Measurements from ENCODE around the gene LITAFD. TPM values are rescaled to one million over a fixed set of nuclear protein-coding genes. Genes with fewer than 3 reads are reported as not detected.

Gene LITAFD
- total and polyA plus RNA-seq, 2 of the 4 experiments (the other 2 are of a cell fraction) = not detected

- H3K4me3 ChIP-seq (ENCODE audit: insufficient read depth, low read depth, low read length) = no peak overlapping the region
- ChIA-PET CTCF (interaction anchor here (0.5 kb wide), 1 partner anchor 1821 kb away, joined by 5 read pairs; no protein-coding TSS in a partner anchor), POLR2A (ENCODE audit: unreplicated experiment) (interaction anchor here (0.6 kb wide), 1 partner anchor 109 kb away, joined by 6 read pairs; no protein-coding TSS in a partner anchor)
- no peak overlapping the region for H3K56ac ChIP-seq (ENCODE audit: extremely low read depth, insufficient read depth, low read length)
- peaks cover 45% of the 10 kb centered on the region in 2 experiments for H3K79me1 ChIP-seq (ENCODE audit: low read depth in 1 of 2, low read length in 2 of 2)
- intact Hi-C loops (cut with micrococcal nuclease) (no loop called here), dilution Hi-C loops (cut with HindIII; ENCODE audit: low sequenced_read_pairs, unreplicated experiment) (no loop called here), in situ Hi-C loops (cut with MboI; ENCODE audit: low sequenced_read_pairs) (no loop called here)
- no peak overlapping the region for H4K91ac ChIP-seq (ENCODE audit: insufficient read depth, low read depth, low read length)
- ATAC-seq (ENCODE audit: low read depth) (no peak), DNase-seq (no peak)
- no peak overlapping the region for H2AK9ac ChIP-seq (replicated peaks; ENCODE audit: low read depth, low read length, poor library complexity)
- no TSS peak for BruUV-seq (replicated peaks)
- 90% methylated on average over 3 of the region's 7 CpGs; no CpG with 5 or more reads in 1 of the 2 experiments for WGBS, 2 experiments (ENCODE audit: extremely low coverage in 2 of 2, insufficient read length in 1 of 2)
- no peak overlapping the region; the same call in 1 of the 2 replicates for H3K23ac ChIP-seq (ENCODE audit: low read depth, low read length)
- no peak overlapping the region for H2AFZ ChIP-seq (replicated peaks; ENCODE audit: low read length, poor library complexity)
- H3K27me3 ChIP-seq (ENCODE audit: control insufficient read depth, insufficient read depth, low read length) = no peaks in the 10 kb centered on the region
- no peak overlapping the region for H3K18ac ChIP-seq (ENCODE audit: low read depth, low read length)
- H3K36me3 ChIP-seq (ENCODE audit: control insufficient read depth, insufficient read depth, low read length) = peaks cover 52% of the 10 kb centered on the region
- no peak overlapping the region for H2BK120ac ChIP-seq (ENCODE audit: low read depth, low read length)
- H3K27ac ChIP-seq (ENCODE audit: insufficient read depth, low read length) = no peak overlapping the region
- no peak overlapping the region for H4K5ac ChIP-seq (ENCODE audit: low read depth, low read length)
- H3K4me1 ChIP-seq (ENCODE audit: control insufficient read depth, insufficient read depth, low read length) = no peaks in the 10 kb centered on the region; the same call in 1 of the 2 replicates
- no peak overlapping the region for H3K9ac ChIP-seq (ENCODE audit: low read depth, low read length)
- H3K14ac ChIP-seq (replicated peaks; ENCODE audit: low read depth, low read length) = no peak overlapping the region
- no peak overlapping the region for H2BK20ac ChIP-seq (ENCODE audit: low read depth, low read length)
- H4K8ac ChIP-seq (ENCODE audit: low read depth in 2 of 2, low read length in 2 of 2) = no peak overlapping the region
- peaks cover 7% of the 10 kb centered on the region; the same call in 1 of the 2 replicates for H3K9me1 ChIP-seq (ENCODE audit: insufficient read depth, low read length)
- no peak overlapping the region for H3K4ac ChIP-seq (ENCODE audit: low read depth, low read length)
- TF ChIP-seq ELK1 (IDR thresholded peaks at IDR 0.05; ENCODE audit: borderline replicate concordance, low read depth, low read length) = no peak
- no peak for TF ChIP-seq RAD21 (IDR thresholded peaks at IDR 0.05; ENCODE audit: low read length)
- no peak for TF ChIP-seq RCOR1 (IDR thresholded peaks at IDR 0.05; ENCODE audit: insufficient replicate concordance, low read length)
- no peak for TF ChIP-seq CHD1 (IDR thresholded peaks at IDR 0.05; ENCODE audit: low read depth, low read length)
- TF ChIP-seq, protein P1, sequence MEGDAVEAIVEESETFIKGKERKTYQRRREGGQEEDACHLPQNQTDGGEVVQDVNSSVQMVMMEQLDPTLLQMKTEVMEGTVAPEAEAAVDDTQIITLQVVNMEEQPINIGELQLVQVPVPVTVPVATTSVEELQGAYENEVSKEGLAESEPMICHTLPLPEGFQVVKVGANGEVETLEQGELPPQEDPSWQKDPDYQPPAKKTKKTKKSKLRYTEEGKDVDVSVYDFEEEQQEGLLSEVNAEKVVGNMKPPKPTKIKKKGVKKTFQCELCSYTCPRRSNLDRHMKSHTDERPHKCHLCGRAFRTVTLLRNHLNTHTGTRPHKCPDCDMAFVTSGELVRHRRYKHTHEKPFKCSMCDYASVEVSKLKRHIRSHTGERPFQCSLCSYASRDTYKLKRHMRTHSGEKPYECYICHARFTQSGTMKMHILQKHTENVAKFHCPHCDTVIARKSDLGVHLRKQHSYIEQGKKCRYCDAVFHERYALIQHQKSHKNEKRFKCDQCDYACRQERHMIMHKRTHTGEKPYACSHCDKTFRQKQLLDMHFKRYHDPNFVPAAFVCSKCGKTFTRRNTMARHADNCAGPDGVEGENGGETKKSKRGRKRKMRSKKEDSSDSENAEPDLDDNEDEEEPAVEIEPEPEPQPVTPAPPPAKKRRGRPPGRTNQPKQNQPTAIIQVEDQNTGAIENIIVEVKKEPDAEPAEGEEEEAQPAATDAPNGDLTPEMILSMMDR (conservative IDR thresholded peaks at IDR 0.05; ENCODE audit: low read depth, low read length) = no peak
- TF ChIP-seq MAZ (IDR thresholded peaks at IDR 0.05; ENCODE audit: borderline replicate concordance, low read depth, low read length) = no peak
- no peak for TF ChIP-seq CEBPB (IDR thresholded peaks at IDR 0.05; ENCODE audit: low read depth, low read length)
- TF ChIP-seq BHLHE40 (IDR thresholded peaks at IDR 0.05; ENCODE audit: low read depth, low read length) = no peak
- no peak for TF ChIP-seq MAFK (IDR thresholded peaks at IDR 0.05; ENCODE audit: low read depth, low read length)
- no peak for TF ChIP-seq POLR2A (IDR thresholded peaks at IDR 0.05; ENCODE audit: low read depth, low read length)
- TF ChIP-seq SMC3 (IDR thresholded peaks at IDR 0.05; ENCODE audit: low read depth, low read length) = no peak
- TF ChIP-seq FOS (IDR thresholded peaks at IDR 0.05; ENCODE audit: low read depth, low read length) = no peak
- TF ChIP-seq USF2 (IDR thresholded peaks at IDR 0.05; ENCODE audit: low read depth, low read length) = no peak
- no peak for TF ChIP-seq MXI1 (IDR thresholded peaks at IDR 0.05; ENCODE audit: borderline replicate concordance, low read depth, low read length)
- TF ChIP-seq RFX5 (IDR thresholded peaks at IDR 0.05; ENCODE audit: low read depth, low read length) = no peak
- no peak for TF ChIP-seq NFE2L2 (IDR thresholded peaks at IDR 0.05; ENCODE audit: low read depth, low read length)
- no peak overlapping the region for H3K4me2 ChIP-seq (ENCODE audit: low read depth, low read length)
- no peak overlapping the region for H2BK5ac ChIP-seq (ENCODE audit: low read depth, low read length, poor library complexity, severe bottlenecking)
- no peak overlapping the region for H2BK15ac ChIP-seq (ENCODE audit: low read depth, low read length)
- H2AK5ac ChIP-seq (ENCODE audit: low read depth, low read length) = no peak overlapping the region
- no peaks in the 10 kb centered on the region for H3K9me3 ChIP-seq (ENCODE audit: control insufficient read depth, insufficient read depth, low read length)
- peaks cover 20% of the 10 kb centered on the region for H4K20me1 ChIP-seq (ENCODE audit: insufficient read depth, low read length)
These were observed 33.7 kb downstream of the LITAFD start for GRCh38 chr16:8915722-8916301.
